Endothelial cell of umbilical vein (primary cell): ENCODE measurements around the gene MYO18A. TPM values are rescaled to one million over a fixed set of nuclear protein-coding genes. Genes with fewer than 3 reads are reported as not detected.
"Not testable (repeated sequence)": the region's sequence is repeated elsewhere in the genome, so short reads cannot be mapped to it uniquely, and the experiment has no call there.

Experiments
- BruUV-seq: library from RNA; stranded (reverse); fragments of 400-500 nt; replicated peaks from 2 replicates; lab custom pipeline; 2021; lab: Mats Ljungman, UMichigan
- CTCF ChIA-PET: fragments of 300-600, 350-600 bp; sonication (Branson Sonifier 250); formaldehyde crosslinking; loops from one replicate; lab custom pipeline; 2021; ENCODE audit warnings: antibody characterized with exemption, inconsistent platforms; lab: Charles Lee
- POLR2A ChIA-PET: fragments of 300-600, 350-600 bp; sonication (Branson Sonifier 250); formaldehyde crosslinking; loops from one replicate; lab custom pipeline; 2021; ENCODE audit warnings: antibody characterized with exemption, inconsistent platforms; lab: Charles Lee
- DNase-seq: peaks from one replicate; pipeline ENCODE4 v3.0.0-alpha.2; 2011; ENCODE audit warnings: low read depth, low spot score
- FAIRE-seq: peaks from 2 replicates; lab custom pipeline; 2011; peaks lifted over from hg19 to GRCh38; lab: Jason Lieb, UNC
- H2AFZ ChIP-seq: 2 replicates; pipeline ENCODE4 v1.6.0; 2012; ENCODE audit warnings: low read depth, low read length, control low read depth, inconsistent platforms
- H3K27ac ChIP-seq: 2 replicates; pipeline ENCODE4 v1.5.1; 2011; ENCODE audit warnings: low read depth, mild to moderate bottlenecking, control low read depth, low read length, moderate library complexity; ENCODE audit not compliant: insufficient read depth
- H3K27me3 ChIP-seq, 2 experiments: 2 replicates each; pipeline versions ENCODE4 v1.6.0 to v1.6.1; 2011; ENCODE audit warnings: low read length in 2 of 2, mixed read lengths in 1 of 2; ENCODE audit not compliant: control insufficient read depth in 2 of 2, insufficient read depth in 2 of 2
- H3K36me3 ChIP-seq, 2 experiments: 2 replicates in 1 of 2; 3 replicates in 1 of 2; pipeline ENCODE4 v1.5.1; 2011; ENCODE audit warnings: low read length in 2 of 2, mild to moderate bottlenecking in 1 of 2, moderate library complexity in 1 of 2; ENCODE audit not compliant: control insufficient read depth in 2 of 2, insufficient read depth in 2 of 2; ENCODE audit errors: extremely low read depth in 1 of 2
- H3K4me1 ChIP-seq: 3 replicates; pipeline ENCODE4 v1.5.1; 2011; ENCODE audit warnings: mild to moderate bottlenecking, low read length; ENCODE audit not compliant: control insufficient read depth, insufficient read depth; ENCODE audit errors: extremely low read depth
- H3K4me2 ChIP-seq: 2 replicates; pipeline ENCODE4 v1.6.1; 2011; ENCODE audit warnings: low read length, control low read depth, mixed read lengths; ENCODE audit not compliant: insufficient read depth
- H3K4me3 ChIP-seq, 3 experiments: fragments of 200-600 bp in 1 of 3; sonication (generic), shearing (Covaris generic) in 1 of 3; replicated peaks in 1 of 3; 2 replicates each; pipeline ENCODE4 v1.5.1; 2011 to 2016; ENCODE audit warnings: control low read depth in 3 of 3, low read length in 3 of 3, mild to moderate bottlenecking in 2 of 3, inconsistent platforms in 1 of 3, low read depth in 1 of 3, moderate library complexity in 1 of 3; ENCODE audit not compliant: insufficient read depth in 1 of 3
- H3K79me2 ChIP-seq: 2 replicates; pipeline ENCODE4 v1.6.0; 2012; ENCODE audit warnings: low read length, inconsistent platforms; ENCODE audit not compliant: control insufficient read depth, insufficient read depth
- H3K9ac ChIP-seq: replicated peaks from 2 replicates; pipeline ENCODE3; 2011; ENCODE audit warnings: low read length, control low read depth; ENCODE audit not compliant: insufficient read depth; ENCODE audit errors: extremely low read depth
- H3K9me1 ChIP-seq: replicated peaks from 3 replicates; pipeline ENCODE4 v1.6.0; 2011; ENCODE audit warnings: mild to moderate bottlenecking, low read length; ENCODE audit not compliant: control insufficient read depth, insufficient read depth; ENCODE audit errors: extremely low read depth
- H3K9me3 ChIP-seq: replicated peaks from 2 replicates; pipeline ENCODE4 v1.5.1; 2012; ENCODE audit warnings: low read length, inconsistent platforms; ENCODE audit not compliant: control insufficient read depth, insufficient read depth
- H4K20me1 ChIP-seq: replicated peaks from 2 replicates; pipeline ENCODE3; 2011; ENCODE audit warnings: mild to moderate bottlenecking, low read length; ENCODE audit not compliant: control insufficient read depth, insufficient read depth; ENCODE audit errors: extremely low read depth
- EZH2 ChIP-seq: IDR thresholded peaks from 2 replicates; pipeline ENCODE4 v1.6.1; 2012; ENCODE audit warnings: borderline replicate concordance, low read depth, mild to moderate bottlenecking, moderate library complexity, low read length, inconsistent platforms; ENCODE audit not compliant: severe bottlenecking
- FOS ChIP-seq: IDR thresholded peaks from 2 replicates; pipeline ENCODE4 v1.6.1; 2011; ENCODE audit warnings: mild to moderate bottlenecking, low read length, moderate library complexity, borderline replicate concordance; ENCODE audit not compliant: insufficient read depth
- GATA2 ChIP-seq: IDR thresholded peaks from 2 replicates; pipeline ENCODE4 v1.7.0; 2011; ENCODE audit warnings: low read depth, mild to moderate bottlenecking, moderate library complexity, mixed read lengths, low read length; ENCODE audit not compliant: insufficient read length, insufficient read depth
- POLR2A ChIP-seq: IDR thresholded peaks from 2 replicates; pipeline ENCODE4 v1.6.1; 2012; ENCODE audit warnings: low read depth, mild to moderate bottlenecking, control low read depth, low read length
- dilution Hi-C: fragments of 300-500 bp; cut with MboI; formaldehyde crosslinking; loops from one replicate; pipeline ENCODE4 v1.15.0; 2019; ENCODE audit warnings: low sequenced_read_pairs; ENCODE audit not compliant: extremely low pct_ligation_motif_present
- intact Hi-C: fragments of 100-400 bp; cut with micrococcal nuclease; formaldehyde crosslinking; loops from one replicate; pipeline ENCODE4 v1.10.0; 2022
- polyA plus RNA-seq, 4 experiments: library from polyadenylated mRNA; depleted of rRNA in 3 of 4; stranded (reverse) in 3 of 4; unstranded in 1 of 4; fragments of >200 nt; gene quantifications; 2 replicates each; pipeline versions ENCODE4 v1.2.1 to v1.2.3, GENCODE V29; 2011 to 2012; ENCODE audit warnings: missing spikeins in 1 of 4
- total RNA-seq: library from RNA; stranded (reverse); gene quantifications from 2 replicates; pipeline ENCODE4 v1.2.3, GENCODE V29; 2021
- TF ChIP-seq, protein P1 (sequence below): IDR thresholded peaks from 2 replicates; pipeline ENCODE4 v1.6.1; 2011; ENCODE audit not compliant: insufficient read depth, insufficient read length
- TF ChIP-seq, protein P2 (sequence below), 2 donors: IDR thresholded peaks; 1 replicate in 1 of 2; 2 replicates in 1 of 2; pipeline ENCODE4 v1.5.1; 2011; ENCODE audit warnings: low read length in 2 of 2, mild to moderate bottlenecking in 2 of 2, moderate library complexity in 2 of 2, control low read depth in 1 of 2, inconsistent platforms in 1 of 2, low read depth in 1 of 2; ENCODE audit not compliant: insufficient read depth in 1 of 2; ENCODE audit errors: extremely low read depth in 1 of 2

The MYO18A gene
- total and polyA plus RNA-seq, 2 donors (not counting 3 experiments of a cell fraction or from before 2014, with no cell fraction given), result 3.9 to 28.3 TPM

DNA sequence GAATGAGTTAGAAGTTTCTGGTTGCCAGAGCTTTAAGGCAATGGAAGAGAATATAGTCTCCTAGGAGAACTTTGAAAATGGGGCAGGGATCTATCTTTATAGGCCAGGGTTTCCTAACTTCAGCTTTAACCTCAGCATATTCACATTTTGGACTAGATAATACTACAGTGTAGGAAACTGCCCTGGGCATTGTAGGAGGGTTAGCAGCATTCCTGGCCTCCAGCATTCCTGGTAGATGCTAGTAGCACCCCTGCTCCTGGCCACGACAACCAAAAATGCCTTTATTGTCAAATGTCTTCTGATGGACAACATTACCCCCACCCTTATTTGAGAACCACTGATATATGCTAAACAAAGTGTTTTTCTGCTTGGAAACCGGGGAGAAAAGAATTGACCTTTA, 27.8 kb upstream of the MYO18A start:
- Histone ChIP-seq H4K20me1 (no peaks in the 10 kb centered on the region), H2AFZ (no peak overlapping the region), H3K4me3 (no peak overlapping the region), H3K36me3 (no peaks in the 10 kb centered on the region), H3K27me3 (peaks cover 0 to 2% of the 10 kb centered on the region in 2 experiments), H3K9me1 (no peaks in the 10 kb centered on the region), H3K27ac (no peak overlapping the region), H3K9me3 (no peaks in the 10 kb centered on the region), H3K4me2 (no peak overlapping the region), H3K9ac (no peak overlapping the region), H3K4me1 (peaks cover 7% of the 10 kb centered on the region), H3K79me2 (no peaks in the 10 kb centered on the region)
- CTCF ChIA-PET, result interaction anchor here (0.9 to 7.2 kb wide), 8 partner anchors 11 to 84 kb away, joined by 3 to 59 read pairs (median 6); partner anchors contain the start of gene MYO18A
- POLR2A ChIA-PET, result no interaction called here
- TF ChIP-seq GATA2, result no peak
- TF ChIP-seq POLR2A, result no peak
- TF ChIP-seq, protein P1, sequence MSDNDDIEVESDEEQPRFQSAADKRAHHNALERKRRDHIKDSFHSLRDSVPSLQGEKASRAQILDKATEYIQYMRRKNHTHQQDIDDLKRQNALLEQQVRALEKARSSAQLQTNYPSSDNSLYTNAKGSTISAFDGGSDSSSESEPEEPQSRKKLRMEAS, result no peak
- TF ChIP-seq EZH2, result no peak
- TF ChIP-seq, protein P2, sequence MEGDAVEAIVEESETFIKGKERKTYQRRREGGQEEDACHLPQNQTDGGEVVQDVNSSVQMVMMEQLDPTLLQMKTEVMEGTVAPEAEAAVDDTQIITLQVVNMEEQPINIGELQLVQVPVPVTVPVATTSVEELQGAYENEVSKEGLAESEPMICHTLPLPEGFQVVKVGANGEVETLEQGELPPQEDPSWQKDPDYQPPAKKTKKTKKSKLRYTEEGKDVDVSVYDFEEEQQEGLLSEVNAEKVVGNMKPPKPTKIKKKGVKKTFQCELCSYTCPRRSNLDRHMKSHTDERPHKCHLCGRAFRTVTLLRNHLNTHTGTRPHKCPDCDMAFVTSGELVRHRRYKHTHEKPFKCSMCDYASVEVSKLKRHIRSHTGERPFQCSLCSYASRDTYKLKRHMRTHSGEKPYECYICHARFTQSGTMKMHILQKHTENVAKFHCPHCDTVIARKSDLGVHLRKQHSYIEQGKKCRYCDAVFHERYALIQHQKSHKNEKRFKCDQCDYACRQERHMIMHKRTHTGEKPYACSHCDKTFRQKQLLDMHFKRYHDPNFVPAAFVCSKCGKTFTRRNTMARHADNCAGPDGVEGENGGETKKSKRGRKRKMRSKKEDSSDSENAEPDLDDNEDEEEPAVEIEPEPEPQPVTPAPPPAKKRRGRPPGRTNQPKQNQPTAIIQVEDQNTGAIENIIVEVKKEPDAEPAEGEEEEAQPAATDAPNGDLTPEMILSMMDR (IDR thresholded peaks at IDR 0.05; ENCODE audit: extremely low read depth in 1 of 2, insufficient read depth in 1 of 2, low read depth in 1 of 2, low read length in 2 of 2), result no peak
- intact Hi-C loops (no loop called here), dilution Hi-C loops (no loop called here)
- FAIRE-seq (no peak), DNase-seq (no peak)
- BruUV-seq, result no TSS peak

DNA sequence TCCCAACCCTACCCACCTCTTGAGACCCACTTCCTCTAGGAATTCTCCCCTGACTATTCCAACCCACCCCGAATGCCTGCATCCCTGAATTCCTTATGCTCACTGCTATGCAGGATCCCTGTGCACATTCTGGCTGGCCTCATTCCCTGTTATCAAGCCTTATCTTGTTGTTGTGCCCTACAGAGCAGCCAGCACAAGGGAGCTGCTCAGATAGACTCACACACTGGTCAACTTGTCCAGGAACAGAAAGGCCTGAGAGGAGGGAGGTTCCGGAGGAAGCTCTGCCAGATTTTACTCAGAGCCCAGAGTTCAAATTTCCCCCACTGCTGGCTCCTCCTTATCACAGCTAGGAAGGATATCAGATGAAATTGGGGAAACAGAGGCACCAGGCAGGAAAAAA, 24.8 kb upstream of the MYO18A start:
- DNase-seq, result no peak
- H3K4me1 ChIP-seq, result peaks cover 7% of the 10 kb centered on the region
- H3K27me3 ChIP-seq, result peaks cover 0 to 5% of the 10 kb centered on the region in 2 experiments
- ChIA-PET CTCF (interaction anchor here (0.7 to 7.2 kb wide), 6 partner anchors 12 to 59 kb away, joined by 3 to 59 read pairs (median 3); partner anchors contain the start of gene MYO18A), POLR2A (no interaction called here)
- no peak overlapping the region for H3K4me3 ChIP-seq
- H3K79me2 ChIP-seq, result no peaks in the 10 kb centered on the region
- peak overlapping the region; percentile 75 for H2AFZ ChIP-seq
- H4K20me1 ChIP-seq, result no peaks in the 10 kb centered on the region
- TF ChIP-seq GATA2 (peak; percentile 57), FOS (no peak)
- no peak overlapping the region for H3K9ac ChIP-seq
- H3K9me1 ChIP-seq, result no peaks in the 10 kb centered on the region
- no peak overlapping the region for H3K27ac ChIP-seq
- no TSS peak for BruUV-seq
- H3K9me3 ChIP-seq, result no peaks in the 10 kb centered on the region
- dilution Hi-C loops, result no loop called here
- FAIRE-seq, result no peak
- peak overlapping the region; percentile 17 for H3K4me2 ChIP-seq
- no peaks in the 10 kb centered on the region for H3K36me3 ChIP-seq
- intact Hi-C loops, result no loop called here

DNA sequence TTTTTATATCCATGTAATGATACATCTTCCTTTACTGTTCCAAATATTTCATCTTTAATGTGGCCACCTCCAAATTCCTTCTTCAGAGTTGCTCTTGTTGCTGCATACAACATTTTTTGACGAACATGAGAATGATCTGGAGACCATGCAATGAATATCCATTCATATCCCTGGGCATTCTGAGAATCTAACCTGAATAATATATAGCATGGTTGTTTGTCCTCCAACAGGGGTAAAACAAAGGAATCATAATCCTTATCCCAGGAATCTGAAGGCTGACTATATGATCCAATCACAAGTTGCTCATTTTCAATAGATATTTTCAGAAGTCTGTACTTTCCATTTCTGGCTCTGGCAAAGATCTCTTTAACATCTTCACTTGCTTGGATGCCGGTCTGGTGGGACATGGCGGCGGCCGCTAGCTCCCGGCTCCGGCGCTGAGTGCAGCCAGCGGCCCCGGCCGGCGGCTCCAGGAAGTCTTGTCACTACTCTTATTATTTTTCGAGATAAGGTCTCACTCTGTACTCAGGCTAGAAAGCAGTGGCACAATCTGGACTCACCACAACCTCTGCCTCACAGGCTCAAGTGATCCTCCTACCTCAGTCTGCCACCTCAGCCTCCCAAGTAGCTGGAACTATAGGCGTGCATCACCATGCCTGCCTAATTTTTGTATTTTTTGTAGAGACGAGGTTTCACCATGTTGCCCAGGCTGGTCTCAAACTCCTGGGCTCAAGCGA, 24.0 kb upstream of the MYO18A start:
- peak; percentile 55 for FAIRE-seq
- intact Hi-C loops, dilution Hi-C loops: not testable (repeated sequence)

More for the DNA sequence above, 24.0 kb upstream of the MYO18A start:
- H3K9me3 ChIP-seq, H3K4me3 ChIP-seq, H3K27ac ChIP-seq, H3K9ac ChIP-seq, BruUV-seq, H3K9me1 ChIP-seq, H3K36me3 ChIP-seq, H4K20me1 ChIP-seq, H3K79me2 ChIP-seq, H3K4me1 ChIP-seq, H3K27me3 ChIP-seq, POLR2A ChIA-PET: not testable (repeated sequence)
- peak overlapping the region; percentile 42 for H2AFZ ChIP-seq
- CTCF ChIA-PET, result interaction anchor here (0.7 to 7.2 kb wide), 6 partner anchors 11 to 87 kb away, joined by 3 to 59 read pairs (median 4); partner anchors contain the start of gene MYO18A
- peak; percentile 23 for DNase-seq
- peak overlapping the region; percentile 17 for H3K4me2 ChIP-seq
